B cell (primary cell): Measurements from ENCODE around the gene CYFIP1. TPM values are rescaled to one million over a fixed set of nuclear protein-coding genes. Genes with fewer than 3 reads are reported as not detected.
A peak's percentile ranks its signal among the peaks of the same experiment; 100 is the strongest.

Experiments used
- ATAC-seq: fragments of 200-7000 bp; cut with Tn5 transposase; one replicate; pipeline ENCODE4 v1.10.0; 2021; ENCODE audit warnings: low read depth, mild to moderate bottlenecking, moderate number of reproducible peaks, moderate library complexity
- CTCF ChIA-PET: fragments of 350-600 bp; sonication (Branson Sonifier 250); formaldehyde crosslinking; loops from one replicate; lab custom pipeline; 2021; ENCODE audit warnings: antibody characterized with exemption, inconsistent platforms; lab: Charles Lee
- POLR2A ChIA-PET: fragments of 350-600 bp; sonication (Branson Sonifier 250); formaldehyde crosslinking; loops from one replicate; lab custom pipeline; 2021; ENCODE audit warnings: antibody characterized with exemption; lab: Charles Lee
- DNase-seq: peaks from one replicate; pipeline ENCODE4 v3.0.0; 2013
- H2AFZ ChIP-seq: 2 replicates; pipeline ENCODE4 v1.6.1; 2012; ENCODE audit warnings: mild to moderate bottlenecking, low read depth, low read length; ENCODE audit not compliant: insufficient read depth, poor library complexity, severe bottlenecking
- H3K27ac ChIP-seq, 2 donors: 1 replicate in 1 of 2; 2 replicates in 1 of 2; pipeline ENCODE4 v1.5.1; 2012 to 2013; ENCODE audit warnings: low read length in 2 of 2, mild to moderate bottlenecking in 2 of 2, moderate library complexity in 1 of 2
- H3K27me3 ChIP-seq, 4 experiments: fragments of 200-600 bp in 1 of 4; sonication (generic) in 1 of 4; replicated peaks in 1 of 4; 1 replicate in 2 of 4; 2 replicates in 2 of 4; pipeline versions ENCODE4 v1.6.1 to v1.7.0; 2013 to 2016; ENCODE audit warnings: low read length in 3 of 4, mild to moderate bottlenecking in 2 of 4, mixed read lengths in 1 of 4, moderate library complexity in 1 of 4; ENCODE audit not compliant: insufficient read depth in 4 of 4, control insufficient read depth in 3 of 4; ENCODE audit errors: control extremely low read depth in 1 of 4
- H3K36me3 ChIP-seq, 2 experiments: replicated peaks in 1 of 2; 1 replicate in 1 of 2; 2 replicates in 1 of 2; pipeline versions ENCODE4 v1.6.1 to v1.7.1; 2013; ENCODE audit warnings: low read length in 1 of 2; ENCODE audit not compliant: insufficient read depth in 2 of 2, control insufficient read depth in 1 of 2; ENCODE audit errors: control extremely low read depth in 1 of 2, extremely low read depth in 1 of 2
- H3K4me1 ChIP-seq, 2 donors: fragments of 200-600 bp in 1 of 2; sonication (generic) in 1 of 2; 1 replicate in 1 of 2; 2 replicates in 1 of 2; pipeline versions ENCODE4 v1.5.1 to v1.6.1; 2013 to 2017; ENCODE audit warnings: low read length in 2 of 2; ENCODE audit not compliant: control insufficient read depth in 2 of 2, insufficient read depth in 2 of 2
- H3K4me2 ChIP-seq: replicated peaks from 2 replicates; pipeline ENCODE3; 2012; ENCODE audit warnings: mild to moderate bottlenecking, low read depth, low read length; ENCODE audit not compliant: poor library complexity, severe bottlenecking
- H3K4me3 ChIP-seq, 5 experiments: fragments of 200-600 bp in 1 of 5; sonication (generic) in 1 of 5; 1 replicate in 3 of 5; 2 replicates in 2 of 5; pipeline versions ENCODE4 v1.5.1 to v1.7.0; 2011 to 2016; ENCODE audit warnings: low read length in 4 of 5, mild to moderate bottlenecking in 4 of 5, low read depth in 2 of 5, control low read depth in 1 of 5, moderate library complexity in 1 of 5; ENCODE audit not compliant: insufficient read depth in 1 of 5; ENCODE audit errors: control extremely low read depth in 1 of 5, extremely low read depth in 1 of 5
- H3K79me2 ChIP-seq: fragments of 200-600 bp; sonication (generic); one replicate; pipeline ENCODE4 v1.6.0; 2016; ENCODE audit warnings: low read length; ENCODE audit not compliant: control insufficient read depth, insufficient read depth
- H3K9ac ChIP-seq: fragments of 200-600 bp; sonication (generic); 2 replicates; pipeline ENCODE4 v1.6.1; 2017; ENCODE audit warnings: mild to moderate bottlenecking, low read length, moderate library complexity
- H3K9me3 ChIP-seq, 3 donors: one replicate each; pipeline versions ENCODE4 v1.6.1 to v1.7.1; 2013; ENCODE audit warnings: low read length in 2 of 3; ENCODE audit not compliant: control insufficient read depth in 2 of 3, insufficient read depth in 1 of 3; ENCODE audit errors: control extremely low read depth in 1 of 3
- H4K20me1 ChIP-seq: 2 replicates; pipeline ENCODE4 v1.6.0; 2012; ENCODE audit warnings: mild to moderate bottlenecking, low read length; ENCODE audit not compliant: insufficient read depth, control insufficient read depth, poor library complexity, severe bottlenecking
- H3K27ac Mint-ChIP-seq: one replicate; pipeline ENCODE4 v1.8.0; 2021; ENCODE audit warnings: mixed read lengths
- H3K27me3 Mint-ChIP-seq: one replicate; pipeline ENCODE4 v1.8.0; 2021; ENCODE audit warnings: mixed read lengths
- H3K4me1 Mint-ChIP-seq: one replicate; pipeline ENCODE4 v1.8.0; 2021; ENCODE audit warnings: mixed read lengths
- H3K4me3 Mint-ChIP-seq: one replicate; pipeline ENCODE4 v1.8.0; 2021; ENCODE audit warnings: mixed read lengths
- H3K9me3 Mint-ChIP-seq: one replicate; pipeline ENCODE4 v1.8.0; 2022; ENCODE audit warnings: mixed read lengths; ENCODE audit not compliant: insufficient read depth
- CTCF ChIP-seq: fragments of 200-600 bp; IDR thresholded peaks from one replicate; pipeline ENCODE4 v1.8.0; 2022; ENCODE audit warnings: antibody characterized with exemption, mild to moderate bottlenecking
- EZH2 ChIP-seq: IDR thresholded peaks from 2 replicates; pipeline ENCODE4 v1.6.1; 2012; ENCODE audit warnings: borderline replicate concordance, low read depth, mild to moderate bottlenecking, moderate library complexity, low read length; ENCODE audit not compliant: insufficient read depth, poor library complexity, severe bottlenecking
- WGBS: methylation state at CpG from one replicate; pipeline ENCODE4 v1.1.5; 2013; ENCODE audit warnings: missing lambda C conversion rate; ENCODE audit not compliant: insufficient coverage; 5-methylcytosine and 5-hydroxymethylcytosine counted together
- intact Hi-C: fragments of 100-400 bp; cut with micrococcal nuclease; formaldehyde crosslinking; loops from one replicate; pipeline ENCODE4 v1.10.0; 2022
- polyA plus RNA-seq: library from polyadenylated mRNA; depleted of rRNA; stranded (reverse); fragments of >200 nt; gene quantifications from 2 replicates; pipeline ENCODE4 v1.2.3, GENCODE V29; 2012
- total RNA-seq, 2 donors: library from RNA; stranded (reverse); fragments of 120-200 nt in 1 of 2; gene quantifications; 1 replicate in 1 of 2; 2 replicates in 1 of 2; pipeline versions ENCODE4 v1.2.3 to v1.2.4, GENCODE V29; 2013 to 2022

CYFIP1 gene
- total and polyA plus RNA-seq, 2 donors (not counting 1 experiment from before 2014, with no cell fraction given), result 6.2 to 13.5 TPM

GRCh38 chr15:22939652-22940061, 40.5 kb downstream of the CYFIP1 start:
- WGBS, result 98% methylated on average over 9 of the region's 10 CpGs
- ATAC-seq (no peak), DNase-seq (no peak)
- no peaks in the 10 kb centered on the region for H3K9me3 Mint-ChIP-seq
- peaks cover 15 to 29% of the 10 kb centered on the region in 2 donors for H3K4me1 ChIP-seq
- H3K36me3 ChIP-seq, result no peaks in the 10 kb centered on the region
- H3K4me3 ChIP-seq, result no peak overlapping the region
- H3K79me2 ChIP-seq, result no peaks in the 10 kb centered on the region
- H3K27ac ChIP-seq, result no peak overlapping the region
- H3K27me3 Mint-ChIP-seq, result no peaks in the 10 kb centered on the region
- no peaks in the 10 kb centered on the region for H3K9me3 ChIP-seq
- ChIA-PET POLR2A (no interaction called here), CTCF (no interaction called here)
- no peak overlapping the region for H3K9ac ChIP-seq
- H3K27me3 ChIP-seq, result no peaks in the 10 kb centered on the region
- peaks cover 37% of the 10 kb centered on the region for H3K4me1 Mint-ChIP-seq
- peak overlapping the region; percentile 37 for H3K27ac Mint-ChIP-seq
- H2AFZ ChIP-seq, result no peak overlapping the region
- H3K4me2 ChIP-seq, result no peak overlapping the region
- no peaks in the 10 kb centered on the region for H4K20me1 ChIP-seq
- H3K4me3 Mint-ChIP-seq, result no peak overlapping the region
- intact Hi-C loops, result no loop called here
- no peak for TF ChIP-seq EZH2
- TF ChIP-seq CTCF, result no peak

GRCh38 chr15:22939051-22939450, 41.1 kb downstream of the CYFIP1 start:
- Histone ChIP-seq H3K4me3 (no peak overlapping the region), H4K20me1 (no peaks in the 10 kb centered on the region), H3K36me3 (no peaks in the 10 kb centered on the region), H3K27ac (no peak overlapping the region), H3K4me1 (peaks cover 15 to 29% of the 10 kb centered on the region in 2 donors), H3K9me3 (no peaks in the 10 kb centered on the region), H3K27me3 (no peaks in the 10 kb centered on the region), H3K79me2 (no peaks in the 10 kb centered on the region), H3K4me2 (no peak overlapping the region), H3K9ac (no peak overlapping the region), H2AFZ (peak overlapping the region; percentile 33)
- ATAC-seq (no peak), DNase-seq (peak; percentile 19)
- no peak for TF ChIP-seq EZH2
- TF ChIP-seq CTCF, result no peak
- H3K4me3 Mint-ChIP-seq, result peak overlapping the region; percentile 50
- H3K4me1 Mint-ChIP-seq, result peaks cover 37% of the 10 kb centered on the region
- no peaks in the 10 kb centered on the region for H3K9me3 Mint-ChIP-seq
- 91% methylated on average over 13 of the region's 13 CpGs for WGBS
- POLR2A ChIA-PET, result no interaction called here
- CTCF ChIA-PET, result no interaction called here
- no peaks in the 10 kb centered on the region for H3K27me3 Mint-ChIP-seq
- peak overlapping the region; percentile 68 for H3K27ac Mint-ChIP-seq
- intact Hi-C loops, result no loop called here
